Thyroid gland (tissue), 4 donors: ENCODE results near the gene CCDC172.

Experiments
- CTCF ChIP-seq, 6 experiments: fragments of 200-600 bp in 3 of 6; fragments of 450-650 bp in 3 of 6; sonication (generic) in 3 of 6; IDR thresholded peaks; one replicate each; pipeline ENCODE4 v1.5.1; 2016 to 2019; ENCODE audit warnings: antibody characterized with exemption in 6 of 6, mild to moderate bottlenecking in 2 of 6, inconsistent platforms in 1 of 6, moderate library complexity in 1 of 6
- POLR2A ChIP-seq, 2 donors: fragments of 450-650 bp; IDR thresholded peaks; one replicate each; pipeline ENCODE4 v1.6.1; 2017; ENCODE audit warnings: antibody characterized with exemption in 2 of 2, mild to moderate bottlenecking in 2 of 2, moderate library complexity in 1 of 2

- TF ChIP-seq CTCF (IDR thresholded peaks at IDR 0.05): no peak
- TF ChIP-seq POLR2A (IDR thresholded peaks at IDR 0.05): no peak
These were observed 47.5 kb downstream of the CCDC172 start for GRCh38 chr10:116371737-116372136.
